HG03432 (cell line): ENCODE data around the gene SPRR1A.

Experiments
- ATAC-seq: cut with Tn5 transposase; IDR thresholded peaks from one replicate; pipeline ENCODE4 v1.9.1; 2021; ENCODE audit warnings: mild to moderate bottlenecking, moderate library complexity; ENCODE audit not compliant: unreplicated experiment

SPRR1A gene

GRCh38 chr1:153028766-153029165 is 44.9 kb downstream of the SPRR1A start:
- no peak for ATAC-seq

- ATAC-seq: no peak
Observed at GRCh38 chr1:153030895-153031294, 47.0 kb downstream of the SPRR1A start, which contains the start of gene SPRR1B. Gene SPRR1B, plus strand, starts transcription at chr1:153031203. Its CDS starts 1,143 bp downstream, at chr1:153032346.

DNA sequence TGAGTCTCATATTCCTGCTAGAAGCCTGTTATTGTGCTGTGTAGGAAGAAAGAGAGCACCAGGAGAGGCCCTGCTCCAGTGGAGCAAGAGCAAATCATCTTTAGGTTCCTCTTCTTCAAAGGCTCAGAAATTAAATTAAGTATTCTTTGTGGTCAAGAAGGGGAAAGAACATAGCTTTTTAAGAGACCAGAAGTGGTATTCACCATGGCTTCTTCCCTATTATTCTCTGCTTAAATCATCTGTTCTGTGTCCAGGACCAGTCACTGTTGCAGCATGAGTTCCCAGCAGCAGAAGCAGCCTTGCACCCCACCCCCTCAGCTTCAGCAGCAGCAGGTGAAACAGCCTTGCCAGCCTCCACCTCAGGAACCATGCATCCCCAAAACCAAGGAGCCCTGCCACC is 48.2 kb downstream of the SPRR1A start:
- no peak for ATAC-seq

- no peak for ATAC-seq
Observed at GRCh38 chr1:153032677-153033308, 48.9 kb downstream of the SPRR1A start.

DNA sequence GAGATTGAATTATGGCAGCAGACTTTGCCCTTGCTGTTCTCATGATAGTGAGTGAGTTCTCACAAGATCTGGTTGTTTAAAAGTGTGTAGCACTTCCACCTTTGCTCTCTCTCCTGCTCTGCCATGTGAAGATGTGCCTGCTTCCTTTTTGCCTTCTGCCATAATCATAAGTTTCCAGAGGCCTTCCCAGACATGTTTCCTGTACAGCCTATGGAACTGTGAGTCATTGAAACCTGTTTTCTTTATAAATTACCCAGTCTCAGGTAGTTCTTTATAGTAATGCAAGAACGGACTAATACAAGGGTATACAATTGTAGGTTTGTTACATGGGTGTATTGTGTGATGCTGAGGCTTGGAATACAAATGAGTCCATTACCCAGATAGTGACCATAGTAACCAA is 51.3 kb downstream of the SPRR1A start:
- ATAC-seq: no peak
